Endothelial cell of umbilical vein (primary cell): Measurements from ENCODE around the gene SLAMF1. TPM values are rescaled to one million over a fixed set of nuclear protein-coding genes. Genes with fewer than 3 reads are reported as not detected.

ENCODE experiments used
- BruUV-seq: library from RNA; stranded (reverse); fragments of 400-500 nt; replicated peaks from 2 replicates; lab custom pipeline; 2021; lab: Mats Ljungman, UMichigan
- CTCF ChIA-PET: fragments of 300-600, 350-600 bp; sonication (Branson Sonifier 250); formaldehyde crosslinking; loops from one replicate; lab custom pipeline; 2021; ENCODE audit warnings: antibody characterized with exemption, inconsistent platforms; lab: Charles Lee
- POLR2A ChIA-PET: fragments of 300-600, 350-600 bp; sonication (Branson Sonifier 250); formaldehyde crosslinking; loops from one replicate; lab custom pipeline; 2021; ENCODE audit warnings: antibody characterized with exemption, inconsistent platforms; lab: Charles Lee
- DNase-seq: peaks from one replicate; pipeline ENCODE4 v3.0.0-alpha.2; 2011; ENCODE audit warnings: low read depth, low spot score
- FAIRE-seq: peaks from 2 replicates; lab custom pipeline; 2011; peaks lifted over from hg19 to GRCh38; lab: Jason Lieb, UNC
- H2AFZ ChIP-seq: 2 replicates; pipeline ENCODE4 v1.6.0; 2012; ENCODE audit warnings: low read depth, low read length, control low read depth, inconsistent platforms
- H3K27ac ChIP-seq: 2 replicates; pipeline ENCODE4 v1.5.1; 2011; ENCODE audit warnings: low read depth, mild to moderate bottlenecking, control low read depth, low read length, moderate library complexity; ENCODE audit not compliant: insufficient read depth
- H3K27me3 ChIP-seq, 2 experiments: 2 replicates each; pipeline versions ENCODE4 v1.6.0 to v1.6.1; 2011; ENCODE audit warnings: low read length in 2 of 2, mixed read lengths in 1 of 2; ENCODE audit not compliant: control insufficient read depth in 2 of 2, insufficient read depth in 2 of 2
- H3K36me3 ChIP-seq, 2 experiments: 2 replicates in 1 of 2; 3 replicates in 1 of 2; pipeline ENCODE4 v1.5.1; 2011; ENCODE audit warnings: low read length in 2 of 2, mild to moderate bottlenecking in 1 of 2, moderate library complexity in 1 of 2; ENCODE audit not compliant: control insufficient read depth in 2 of 2, insufficient read depth in 2 of 2; ENCODE audit errors: extremely low read depth in 1 of 2
- H3K4me1 ChIP-seq: 3 replicates; pipeline ENCODE4 v1.5.1; 2011; ENCODE audit warnings: mild to moderate bottlenecking, low read length; ENCODE audit not compliant: control insufficient read depth, insufficient read depth; ENCODE audit errors: extremely low read depth
- H3K4me2 ChIP-seq: 2 replicates; pipeline ENCODE4 v1.6.1; 2011; ENCODE audit warnings: low read length, control low read depth, mixed read lengths; ENCODE audit not compliant: insufficient read depth
- H3K4me3 ChIP-seq, 3 experiments: fragments of 200-600 bp in 1 of 3; sonication (generic), shearing (Covaris generic) in 1 of 3; replicated peaks in 1 of 3; 2 replicates each; pipeline ENCODE4 v1.5.1; 2011 to 2016; ENCODE audit warnings: control low read depth in 3 of 3, low read length in 3 of 3, mild to moderate bottlenecking in 2 of 3, inconsistent platforms in 1 of 3, low read depth in 1 of 3, moderate library complexity in 1 of 3; ENCODE audit not compliant: insufficient read depth in 1 of 3
- H3K79me2 ChIP-seq: 2 replicates; pipeline ENCODE4 v1.6.0; 2012; ENCODE audit warnings: low read length, inconsistent platforms; ENCODE audit not compliant: control insufficient read depth, insufficient read depth
- H3K9ac ChIP-seq: replicated peaks from 2 replicates; pipeline ENCODE3; 2011; ENCODE audit warnings: low read length, control low read depth; ENCODE audit not compliant: insufficient read depth; ENCODE audit errors: extremely low read depth
- H3K9me1 ChIP-seq: replicated peaks from 3 replicates; pipeline ENCODE4 v1.6.0; 2011; ENCODE audit warnings: mild to moderate bottlenecking, low read length; ENCODE audit not compliant: control insufficient read depth, insufficient read depth; ENCODE audit errors: extremely low read depth
- H3K9me3 ChIP-seq: replicated peaks from 2 replicates; pipeline ENCODE4 v1.5.1; 2012; ENCODE audit warnings: low read length, inconsistent platforms; ENCODE audit not compliant: control insufficient read depth, insufficient read depth
- H4K20me1 ChIP-seq: replicated peaks from 2 replicates; pipeline ENCODE3; 2011; ENCODE audit warnings: mild to moderate bottlenecking, low read length; ENCODE audit not compliant: control insufficient read depth, insufficient read depth; ENCODE audit errors: extremely low read depth
- EZH2 ChIP-seq: IDR thresholded peaks from 2 replicates; pipeline ENCODE4 v1.6.1; 2012; ENCODE audit warnings: borderline replicate concordance, low read depth, mild to moderate bottlenecking, moderate library complexity, low read length, inconsistent platforms; ENCODE audit not compliant: severe bottlenecking
- FOS ChIP-seq: IDR thresholded peaks from 2 replicates; pipeline ENCODE4 v1.6.1; 2011; ENCODE audit warnings: mild to moderate bottlenecking, low read length, moderate library complexity, borderline replicate concordance; ENCODE audit not compliant: insufficient read depth
- GATA2 ChIP-seq: IDR thresholded peaks from 2 replicates; pipeline ENCODE4 v1.7.0; 2011; ENCODE audit warnings: low read depth, mild to moderate bottlenecking, moderate library complexity, mixed read lengths, low read length; ENCODE audit not compliant: insufficient read length, insufficient read depth
- JUN ChIP-seq: IDR thresholded peaks from 2 replicates; pipeline ENCODE4 v1.6.1; 2011; ENCODE audit warnings: borderline replicate concordance, low read depth; ENCODE audit not compliant: insufficient read length, insufficient read depth
- MYC ChIP-seq: IDR thresholded peaks from one replicate; pipeline ENCODE4 v1.6.1; 2011; ENCODE audit warnings: mild to moderate bottlenecking, low read depth, low read length
- POLR2A ChIP-seq: IDR thresholded peaks from 2 replicates; pipeline ENCODE4 v1.6.1; 2012; ENCODE audit warnings: low read depth, mild to moderate bottlenecking, control low read depth, low read length
- POLR2AphosphoS5 ChIP-seq: IDR thresholded peaks from 2 replicates; pipeline ENCODE4 v1.6.1; 2012; ENCODE audit warnings: low read depth, mild to moderate bottlenecking, control low read depth, low read length, moderate library complexity; ENCODE audit not compliant: insufficient read depth
- dilution Hi-C: fragments of 300-500 bp; cut with MboI; formaldehyde crosslinking; loops from one replicate; pipeline ENCODE4 v1.15.0; 2019; ENCODE audit warnings: low sequenced_read_pairs; ENCODE audit not compliant: extremely low pct_ligation_motif_present
- intact Hi-C: fragments of 100-400 bp; cut with micrococcal nuclease; formaldehyde crosslinking; loops from one replicate; pipeline ENCODE4 v1.10.0; 2022
- polyA plus RNA-seq, 4 experiments: library from polyadenylated mRNA; depleted of rRNA in 3 of 4; stranded (reverse) in 3 of 4; unstranded in 1 of 4; fragments of >200 nt; gene quantifications; 2 replicates each; pipeline versions ENCODE4 v1.2.1 to v1.2.3, GENCODE V29; 2011 to 2012; ENCODE audit warnings: missing spikeins in 1 of 4
- total RNA-seq: library from RNA; stranded (reverse); gene quantifications from 2 replicates; pipeline ENCODE4 v1.2.3, GENCODE V29; 2021
- TF ChIP-seq, protein P1 (sequence below): IDR thresholded peaks from 2 replicates; pipeline ENCODE4 v1.6.1; 2011; ENCODE audit not compliant: insufficient read depth, insufficient read length
- TF ChIP-seq, protein P2 (sequence below), 2 donors: IDR thresholded peaks; 1 replicate in 1 of 2; 2 replicates in 1 of 2; pipeline ENCODE4 v1.5.1; 2011; ENCODE audit warnings: low read length in 2 of 2, mild to moderate bottlenecking in 2 of 2, moderate library complexity in 2 of 2, control low read depth in 1 of 2, inconsistent platforms in 1 of 2, low read depth in 1 of 2; ENCODE audit not compliant: insufficient read depth in 1 of 2; ENCODE audit errors: extremely low read depth in 1 of 2

Gene SLAMF1
- total and polyA plus RNA-seq, 2 donors (not counting 3 experiments of a cell fraction or from before 2014, with no cell fraction given): not detected

- FAIRE-seq: no peak
- Histone ChIP-seq H3K27ac (no peak overlapping the region), H3K9me3 (no peaks in the 10 kb centered on the region), H3K9me1 (no peaks in the 10 kb centered on the region), H3K9ac (no peak overlapping the region), H4K20me1 (no peaks in the 10 kb centered on the region), H3K79me2 (no peaks in the 10 kb centered on the region), H2AFZ (no peak overlapping the region), H3K4me1 (peaks cover 4% of the 10 kb centered on the region), H3K4me3 (no peak overlapping the region), H3K36me3 (no peaks in the 10 kb centered on the region), H3K4me2 (no peak overlapping the region), H3K27me3 (peaks cover 2 to 3% of the 10 kb centered on the region in 2 experiments)
- BruUV-seq: no TSS peak
- no peak for DNase-seq
- POLR2A ChIA-PET: no interaction called here
- dilution Hi-C loops (no loop called here), intact Hi-C loops (no loop called here)
- CTCF ChIA-PET: no interaction called here
- TF ChIP-seq, protein P1, sequence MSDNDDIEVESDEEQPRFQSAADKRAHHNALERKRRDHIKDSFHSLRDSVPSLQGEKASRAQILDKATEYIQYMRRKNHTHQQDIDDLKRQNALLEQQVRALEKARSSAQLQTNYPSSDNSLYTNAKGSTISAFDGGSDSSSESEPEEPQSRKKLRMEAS: no peak
- TF ChIP-seq JUN (no peak), FOS (no peak)
These were observed 3.7 kb downstream of the SLAMF1 start for GRCh38 chr1:160643138-160643537.

DNA sequence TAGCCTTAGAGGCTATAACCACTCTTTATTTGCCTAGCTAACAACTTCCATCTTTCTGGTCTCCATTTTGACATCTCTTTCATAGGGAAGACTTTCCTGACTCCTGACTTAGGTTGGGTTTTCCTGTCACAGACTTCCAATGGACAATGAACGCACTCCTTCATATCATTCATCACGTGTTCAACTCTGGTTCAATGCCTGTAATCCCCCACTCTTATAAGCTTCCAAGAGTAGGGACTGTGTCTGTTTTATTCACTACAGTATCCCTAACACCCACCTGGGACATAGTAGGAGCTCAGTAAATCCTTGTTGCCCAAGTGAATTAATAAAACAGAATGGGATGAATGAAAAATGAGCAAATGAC is 4.6 kb downstream of the SLAMF1 start:
- no peak for TF ChIP-seq POLR2AphosphoS5
- TF ChIP-seq FOS: no peak
- TF ChIP-seq EZH2: no peak
- TF ChIP-seq, protein P1: no peak
- TF ChIP-seq, protein P2, sequence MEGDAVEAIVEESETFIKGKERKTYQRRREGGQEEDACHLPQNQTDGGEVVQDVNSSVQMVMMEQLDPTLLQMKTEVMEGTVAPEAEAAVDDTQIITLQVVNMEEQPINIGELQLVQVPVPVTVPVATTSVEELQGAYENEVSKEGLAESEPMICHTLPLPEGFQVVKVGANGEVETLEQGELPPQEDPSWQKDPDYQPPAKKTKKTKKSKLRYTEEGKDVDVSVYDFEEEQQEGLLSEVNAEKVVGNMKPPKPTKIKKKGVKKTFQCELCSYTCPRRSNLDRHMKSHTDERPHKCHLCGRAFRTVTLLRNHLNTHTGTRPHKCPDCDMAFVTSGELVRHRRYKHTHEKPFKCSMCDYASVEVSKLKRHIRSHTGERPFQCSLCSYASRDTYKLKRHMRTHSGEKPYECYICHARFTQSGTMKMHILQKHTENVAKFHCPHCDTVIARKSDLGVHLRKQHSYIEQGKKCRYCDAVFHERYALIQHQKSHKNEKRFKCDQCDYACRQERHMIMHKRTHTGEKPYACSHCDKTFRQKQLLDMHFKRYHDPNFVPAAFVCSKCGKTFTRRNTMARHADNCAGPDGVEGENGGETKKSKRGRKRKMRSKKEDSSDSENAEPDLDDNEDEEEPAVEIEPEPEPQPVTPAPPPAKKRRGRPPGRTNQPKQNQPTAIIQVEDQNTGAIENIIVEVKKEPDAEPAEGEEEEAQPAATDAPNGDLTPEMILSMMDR (IDR thresholded peaks at IDR 0.05; ENCODE audit: extremely low read depth in 1 of 2, insufficient read depth in 1 of 2, low read depth in 1 of 2, low read length in 2 of 2): no peak
- TF ChIP-seq JUN: no peak
- no peak for TF ChIP-seq GATA2
- no peak for TF ChIP-seq MYC
- no peak for TF ChIP-seq POLR2A
- H4K20me1 ChIP-seq: no peaks in the 10 kb centered on the region
- DNase-seq: no peak
- CTCF ChIA-PET: no interaction called here
- H3K4me1 ChIP-seq: peaks cover 9% of the 10 kb centered on the region
- H3K9me3 ChIP-seq: no peaks in the 10 kb centered on the region
- FAIRE-seq: no peak
- intact Hi-C loops (no loop called here), dilution Hi-C loops (no loop called here)
- H3K9ac ChIP-seq: no peak overlapping the region
- H3K4me3 ChIP-seq: no peak overlapping the region
- H2AFZ ChIP-seq: no peak overlapping the region
- H3K27ac ChIP-seq: no peak overlapping the region
- H3K79me2 ChIP-seq: no peaks in the 10 kb centered on the region
- BruUV-seq: no TSS peak
- H3K36me3 ChIP-seq: no peaks in the 10 kb centered on the region
- peaks cover 2 to 3% of the 10 kb centered on the region in 2 experiments for H3K27me3 ChIP-seq
- no peak overlapping the region for H3K4me2 ChIP-seq
- H3K9me1 ChIP-seq: no peaks in the 10 kb centered on the region
- POLR2A ChIA-PET: no interaction called here
